GM18499 (cell line): Measurements from ENCODE around the gene MIF.
A peak's percentile ranks its signal among the peaks of the same experiment; 100 is the strongest.

ENCODE experiments used
- ATAC-seq: cut with Tn5 transposase; IDR thresholded peaks from one replicate; pipeline ENCODE4 v1.9.1; 2021; ENCODE audit warnings: moderate number of reproducible peaks; ENCODE audit not compliant: insufficient read depth, unreplicated experiment

The MIF gene

GRCh38 chr22:23874871-23875270, 19.3 kb upstream of the MIF start:
- no peak for ATAC-seq

DNA sequence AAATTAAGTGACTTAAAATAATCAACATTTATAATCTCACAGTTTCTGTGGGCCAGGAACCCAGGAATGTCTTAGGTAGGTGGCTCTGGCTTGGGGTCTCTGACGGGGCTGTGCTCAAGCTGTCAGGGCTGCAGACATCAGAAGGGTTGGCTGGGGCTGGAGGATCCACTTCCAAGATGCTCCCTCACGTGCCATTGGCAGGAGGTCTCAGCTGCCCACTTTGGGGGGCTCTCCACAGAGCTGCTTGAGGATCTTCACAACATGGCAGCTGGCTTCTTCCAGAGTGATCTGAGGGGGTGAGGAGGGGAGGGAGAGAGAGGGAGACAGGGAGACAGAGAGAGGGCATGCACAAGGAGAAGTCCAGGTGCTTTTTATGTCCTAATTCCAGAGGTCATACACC, 18.4 kb upstream of the MIF start:
- no peak for ATAC-seq

DNA sequence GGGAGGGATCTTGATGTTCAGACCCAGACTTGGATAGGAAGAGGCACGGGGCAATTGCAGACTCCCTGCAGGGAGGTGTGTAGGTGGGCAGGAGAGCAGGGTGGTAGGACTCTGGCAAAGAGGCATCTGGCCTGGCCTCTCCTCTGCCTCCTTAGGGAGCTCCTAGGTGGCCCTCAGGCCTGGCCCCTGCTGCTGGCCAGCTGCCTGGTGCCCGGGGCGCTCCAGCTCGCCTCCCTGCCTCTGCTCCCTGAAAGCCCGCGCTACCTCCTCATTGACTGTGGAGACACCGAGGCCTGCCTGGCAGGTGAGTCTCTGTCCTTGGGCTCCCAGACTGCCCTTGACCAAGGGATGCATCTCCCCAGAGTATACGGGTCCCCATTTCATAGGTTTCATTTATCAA, 16.6 kb upstream of the MIF start:
- ATAC-seq = no peak

GRCh38 chr22:23878219-23878618, 16.0 kb upstream of the MIF start:
- no peak for ATAC-seq

DNA sequence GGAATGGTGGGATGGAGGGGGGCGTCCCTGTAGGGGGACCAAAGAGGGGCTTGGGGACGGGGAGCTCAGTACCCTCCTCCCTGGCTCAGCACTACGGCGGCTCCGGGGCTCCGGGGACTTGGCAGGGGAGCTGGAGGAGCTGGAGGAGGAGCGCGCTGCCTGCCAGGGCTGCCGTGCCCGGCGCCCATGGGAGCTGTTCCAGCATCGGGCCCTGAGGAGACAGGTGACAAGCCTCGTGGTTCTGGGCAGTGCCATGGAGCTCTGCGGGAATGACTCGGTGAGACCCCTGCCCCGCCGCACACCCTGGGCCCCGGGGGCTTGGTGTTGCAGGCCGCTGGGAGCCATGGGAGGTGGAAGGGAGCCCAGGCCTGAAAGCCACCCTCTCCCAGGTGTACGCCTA, 11.8 kb upstream of the MIF start:
- ATAC-seq = no peak

GRCh38 chr22:23883658-23884057, 10.5 kb upstream of the MIF start:
- ATAC-seq = no peak

DNA sequence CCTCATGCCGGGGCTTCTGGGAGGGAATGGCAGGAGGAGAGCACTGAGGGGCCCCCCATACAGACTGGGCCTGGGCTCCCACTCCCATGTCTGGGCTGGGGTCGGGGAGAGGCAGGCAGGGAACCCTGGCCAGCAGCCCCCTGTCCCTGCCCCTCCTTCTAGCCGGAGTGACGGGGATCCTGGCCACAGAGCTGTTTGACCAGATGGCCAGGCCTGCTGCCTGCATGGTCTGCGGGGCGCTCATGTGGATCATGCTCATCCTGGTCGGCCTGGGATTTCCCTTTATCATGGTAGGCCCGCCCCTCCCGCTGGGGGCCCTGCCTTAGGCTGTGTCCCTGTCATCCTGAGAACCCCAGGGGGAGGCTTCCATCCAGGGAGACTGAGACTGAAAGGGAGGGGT, 10.0 kb upstream of the MIF start:
- ATAC-seq = no peak

GRCh38 chr22:23888615-23889401, 5.4 kb upstream of the MIF start:
- no peak for ATAC-seq

DNA sequence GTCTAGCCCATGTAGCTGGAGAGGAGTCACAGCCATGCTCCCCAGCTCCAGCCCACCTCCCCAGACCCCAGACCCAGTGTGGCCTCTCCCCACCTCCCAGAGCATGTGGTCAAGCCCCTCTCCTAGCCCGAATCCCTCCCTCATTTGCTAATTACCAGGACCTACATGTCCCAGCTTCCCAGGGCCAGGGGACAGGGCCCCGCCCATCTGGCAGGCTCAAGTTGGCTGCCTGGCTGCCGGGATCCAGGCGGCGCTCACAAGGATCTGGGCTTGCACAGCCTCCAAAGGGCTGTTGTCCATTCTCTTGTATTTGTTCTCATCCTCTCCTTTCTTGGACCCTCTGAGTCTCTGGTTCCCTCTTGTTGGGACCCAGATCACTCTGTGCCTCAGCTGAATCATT, 4.6 kb upstream of the MIF start:
- ATAC-seq = no peak

- no peak for ATAC-seq
These were observed 2.5 kb upstream of the MIF start for GRCh38 chr22:23891726-23892125.

DNA sequence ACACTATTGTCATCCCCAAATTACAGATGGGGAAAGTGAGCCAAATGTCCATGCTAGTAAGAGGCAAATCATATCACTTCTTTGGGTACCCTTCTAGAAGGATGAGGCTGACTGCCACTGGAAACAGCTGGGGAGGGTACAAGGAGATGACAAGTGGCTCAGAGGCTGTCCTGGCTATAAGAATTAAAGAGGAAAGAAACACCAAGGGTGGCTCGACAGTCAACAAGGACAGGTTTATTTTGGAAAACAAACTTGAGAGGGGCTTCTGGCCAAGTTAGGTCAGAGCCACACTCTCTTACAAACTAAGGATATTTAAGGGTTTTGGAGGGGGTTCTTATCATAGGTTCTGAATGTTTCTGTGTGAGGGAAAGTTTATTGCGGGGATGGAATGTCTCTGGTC, 2.1 kb upstream of the MIF start:
- ATAC-seq = no peak

- no peak for ATAC-seq
These were observed 1.5 kb upstream of the MIF start for GRCh38 chr22:23892706-23893105.

- no peak for ATAC-seq
These were observed 850 bp upstream of the MIF start for GRCh38 chr22:23893121-23893944.

DNA sequence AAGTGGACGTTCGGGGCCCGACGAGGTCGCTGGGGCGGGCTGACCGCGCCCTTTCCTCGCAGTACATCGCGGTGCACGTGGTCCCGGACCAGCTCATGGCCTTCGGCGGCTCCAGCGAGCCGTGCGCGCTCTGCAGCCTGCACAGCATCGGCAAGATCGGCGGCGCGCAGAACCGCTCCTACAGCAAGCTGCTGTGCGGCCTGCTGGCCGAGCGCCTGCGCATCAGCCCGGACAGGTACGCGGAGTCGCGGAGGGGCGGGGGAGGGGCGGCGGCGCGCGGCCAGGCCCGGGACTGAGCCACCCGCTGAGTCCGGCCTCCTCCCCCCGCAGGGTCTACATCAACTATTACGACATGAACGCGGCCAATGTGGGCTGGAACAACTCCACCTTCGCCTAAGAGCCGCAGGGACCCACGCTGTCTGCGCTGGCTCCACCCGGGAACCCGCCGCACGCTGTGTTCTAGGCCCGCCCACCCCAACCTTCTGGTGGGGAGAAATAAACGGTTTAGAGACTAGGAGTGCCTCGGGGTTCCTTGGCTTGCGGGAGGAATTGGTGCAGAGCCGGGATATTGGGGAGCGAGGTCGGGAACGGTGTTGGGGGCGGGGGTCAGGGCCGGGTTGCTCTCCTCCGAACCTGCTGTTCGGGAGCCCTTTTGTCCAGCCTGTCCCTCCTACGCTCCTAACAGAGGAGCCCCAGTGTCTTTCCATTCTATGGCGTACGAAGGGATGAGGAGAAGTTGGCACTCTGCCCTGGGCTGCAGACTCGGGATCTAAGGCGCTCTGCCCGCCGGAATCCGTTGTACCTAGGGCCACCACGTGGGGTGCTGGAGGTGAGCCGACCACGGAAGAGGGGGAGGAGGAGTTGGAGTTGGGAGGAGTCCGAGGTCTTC, 771 bp downstream of the MIF start:
- peak; percentile 10 for ATAC-seq

DNA sequence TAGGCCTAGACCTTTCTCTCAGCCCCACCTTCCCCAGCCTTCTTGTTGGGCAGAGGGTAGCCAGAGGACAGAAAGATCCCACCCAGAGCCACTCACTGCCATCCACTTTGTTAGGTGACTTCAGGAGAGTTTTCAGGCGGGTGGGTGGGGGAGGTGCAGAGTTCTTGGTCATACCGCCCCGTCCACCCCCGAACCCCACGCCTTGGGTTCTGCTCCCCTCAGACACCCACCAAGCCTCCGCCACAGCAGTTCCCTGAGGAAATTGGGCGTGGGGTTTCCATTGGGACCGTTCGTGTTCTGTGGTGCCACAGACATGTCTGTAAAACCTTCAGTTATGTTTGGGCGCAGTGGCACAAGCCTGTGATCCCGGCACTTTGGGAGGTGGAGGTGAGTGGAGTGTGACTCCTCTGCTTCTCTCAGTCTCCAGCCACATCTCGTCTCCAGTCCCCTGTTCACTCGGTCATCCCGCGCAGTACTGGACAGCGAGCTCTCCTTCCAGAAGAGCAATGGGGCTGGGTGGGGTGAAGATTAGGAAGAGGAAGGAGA, 1.5 kb downstream of the MIF start:
- no peak for ATAC-seq

GRCh38 chr22:23896166-23896522, 2.0 kb downstream of the MIF start:
- ATAC-seq = no peak

DNA sequence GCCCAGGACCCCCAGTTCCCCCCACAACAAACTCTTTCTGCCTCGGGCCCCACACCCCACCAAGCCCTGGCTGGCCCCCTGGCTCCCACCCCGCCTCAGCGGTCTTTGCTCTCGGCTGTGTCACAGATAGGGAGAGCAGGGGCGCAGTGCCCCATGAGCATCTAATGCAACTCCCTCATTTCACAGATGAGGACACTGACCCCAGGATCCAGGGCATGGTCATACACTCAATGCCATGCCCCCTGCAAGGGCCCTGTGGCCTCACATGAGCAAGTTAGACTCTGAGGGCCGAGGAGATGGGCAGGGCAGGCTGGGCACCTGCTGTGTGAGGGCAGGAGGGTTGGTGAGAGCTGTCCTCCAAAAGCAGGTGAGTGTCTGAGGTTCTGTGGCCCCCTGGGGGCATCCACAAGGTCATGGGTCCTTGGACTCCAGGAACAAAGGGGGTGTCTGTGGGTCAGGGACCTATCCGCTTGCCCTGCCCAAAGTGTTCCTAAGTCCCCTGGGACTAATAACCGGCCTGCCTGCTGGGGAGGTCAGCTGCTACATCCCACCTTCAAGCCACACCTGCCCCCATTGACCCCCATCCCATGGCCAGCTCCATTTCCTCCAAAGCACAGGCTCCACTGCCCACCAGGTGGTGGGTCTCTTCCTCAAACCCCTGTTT, 2.5 kb downstream of the MIF start:
- ATAC-seq = no peak

- ATAC-seq = no peak
These were observed 3.1 kb downstream of the MIF start for GRCh38 chr22:23897320-23897719.

DNA sequence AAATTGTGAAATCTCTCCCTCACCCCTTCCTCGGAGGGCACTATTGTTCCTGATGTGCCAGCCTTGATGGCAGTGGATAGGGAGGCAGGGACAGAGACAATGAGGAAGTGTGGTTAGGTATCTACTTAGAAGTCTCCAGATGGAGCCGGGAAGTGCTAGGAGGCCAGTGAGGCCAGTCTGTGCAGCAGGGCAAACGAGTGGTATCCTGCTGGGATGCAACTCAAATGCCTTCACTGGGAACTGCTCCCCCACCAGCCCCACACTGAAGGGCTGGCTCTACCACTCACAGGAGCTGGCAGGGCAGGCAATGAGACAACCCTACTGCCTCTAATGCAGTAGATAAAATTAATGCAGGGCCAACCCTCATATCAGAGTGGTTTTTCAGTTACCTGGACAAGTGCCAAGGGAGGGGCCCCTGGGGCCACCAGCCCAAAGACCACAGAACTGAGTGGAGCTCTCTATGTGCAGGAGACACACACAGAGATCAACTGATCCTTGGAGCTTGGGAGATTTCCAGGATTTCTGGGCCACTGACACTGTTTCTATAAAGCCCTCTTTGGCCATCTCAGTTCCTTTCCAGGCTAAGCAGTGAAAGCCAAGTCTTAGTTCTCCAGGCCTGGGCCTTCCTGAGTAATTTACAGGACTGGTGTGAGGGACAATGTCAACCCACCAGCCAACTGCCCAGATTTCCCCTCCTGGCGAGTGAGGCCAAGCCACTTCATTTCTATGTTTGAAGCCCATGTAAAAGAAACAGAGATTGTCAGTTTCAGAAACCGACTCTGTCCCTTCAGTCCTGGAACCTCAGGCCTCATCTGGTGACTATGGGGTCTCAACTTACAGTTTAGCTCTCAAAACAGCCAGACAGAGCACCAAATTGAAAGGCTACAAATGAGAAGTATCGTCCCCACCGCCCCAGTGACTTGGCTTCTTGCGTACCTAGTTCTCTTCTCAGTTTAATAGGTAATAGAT, 4.1 kb downstream of the MIF start:
- ATAC-seq = no peak
